NCI-H82 (cell line): ENCODE data around the gene CCND1.

Source experiments
- DNase-seq: peaks from one replicate; lab custom pipeline; 2025; lab: John Stamatoyannopoulos, UW

CCND1 gene

DNA sequence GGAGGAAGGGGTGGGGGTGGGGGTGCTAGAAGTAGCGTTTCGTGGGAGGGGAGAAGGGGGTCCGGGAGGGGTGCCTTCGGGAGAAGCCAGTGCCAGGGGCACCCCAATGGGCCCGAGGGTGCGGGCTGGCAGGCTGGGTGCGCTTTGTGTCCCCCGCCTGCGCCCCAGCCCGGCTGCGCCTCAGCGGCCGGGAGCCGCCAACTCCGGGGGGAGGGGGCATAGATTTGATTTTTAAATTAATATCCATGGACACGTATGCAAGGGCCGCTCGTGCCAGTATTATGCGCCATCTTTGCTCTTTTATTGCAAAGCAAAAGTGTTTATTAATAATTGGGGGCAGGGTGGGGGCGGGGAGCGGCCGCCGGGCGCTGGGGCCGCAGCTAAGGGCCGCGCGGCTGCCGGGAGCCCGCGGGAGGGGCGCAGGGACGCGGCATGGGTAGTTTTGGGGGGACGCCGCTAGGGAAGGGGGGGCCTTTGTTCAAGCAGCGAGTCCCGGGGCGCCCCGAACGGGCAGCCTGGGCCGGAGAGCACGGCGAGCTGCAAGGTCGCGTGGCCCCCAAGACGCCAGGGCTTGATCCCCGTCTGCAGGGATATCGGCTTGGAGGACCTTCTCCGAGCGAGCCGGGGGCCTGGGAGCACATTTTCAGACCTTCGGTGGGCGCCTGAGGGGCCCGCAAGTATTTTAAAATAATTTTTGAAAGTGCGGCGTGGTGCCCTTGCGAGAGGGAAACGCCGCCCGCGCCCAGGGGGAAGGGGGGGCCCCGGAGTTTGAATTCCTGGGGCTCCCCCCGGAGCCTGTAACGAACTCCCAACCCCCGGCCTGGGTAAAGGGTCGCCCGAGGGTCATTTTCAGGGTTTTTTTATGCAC lies 959 bp downstream of the CCND1 start:
- no peak for DNase-seq

DNA sequence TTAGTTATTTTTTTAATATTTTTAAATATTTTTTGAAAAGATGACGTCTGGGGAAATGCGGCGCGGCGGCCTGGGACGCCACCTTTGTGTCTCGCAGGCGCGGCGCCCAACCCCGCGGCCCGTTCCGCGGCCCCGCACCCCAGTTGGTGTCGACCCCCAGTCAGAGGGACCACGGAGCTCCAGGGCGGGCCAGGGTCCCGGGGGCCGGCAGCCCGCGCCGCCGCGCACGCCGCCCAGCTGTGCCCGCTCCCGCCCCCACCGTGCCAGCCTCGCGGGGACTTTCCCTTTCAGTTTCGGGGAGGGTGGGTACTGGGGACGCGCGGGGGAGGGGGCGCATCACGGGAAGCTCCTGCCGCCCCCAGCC lies 1.6 kb downstream of the CCND1 start:
- no peak for DNase-seq

DNA sequence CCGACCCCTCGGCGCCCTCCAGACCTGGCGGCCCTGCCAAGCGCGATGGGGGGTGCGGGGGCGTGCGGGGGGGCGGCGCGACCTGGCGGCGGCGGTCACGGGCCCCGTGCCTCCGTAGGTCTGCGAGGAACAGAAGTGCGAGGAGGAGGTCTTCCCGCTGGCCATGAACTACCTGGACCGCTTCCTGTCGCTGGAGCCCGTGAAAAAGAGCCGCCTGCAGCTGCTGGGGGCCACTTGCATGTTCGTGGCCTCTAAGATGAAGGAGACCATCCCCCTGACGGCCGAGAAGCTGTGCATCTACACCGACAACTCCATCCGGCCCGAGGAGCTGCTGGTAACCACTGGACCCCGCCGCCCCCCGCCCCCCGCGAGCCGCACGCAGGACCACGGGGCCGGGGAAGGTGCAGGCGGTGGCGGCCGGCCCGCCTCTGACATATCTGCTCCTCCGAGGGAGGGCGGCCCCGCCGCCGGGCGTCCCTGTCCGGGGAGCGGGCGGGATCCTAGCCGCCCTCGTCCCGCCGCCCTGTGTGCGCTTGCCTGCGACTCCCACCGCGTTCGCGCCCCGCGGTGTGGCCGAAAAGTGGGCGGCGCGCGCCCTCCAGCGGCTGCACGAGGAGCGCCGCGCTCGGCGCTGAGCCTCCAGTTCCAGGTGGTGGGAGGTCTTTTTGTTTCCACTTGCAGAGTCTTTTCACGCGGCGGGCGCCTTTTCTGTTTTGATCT lies 2.1 kb downstream of the CCND1 start:
- peak; percentile 75 for DNase-seq

DNA sequence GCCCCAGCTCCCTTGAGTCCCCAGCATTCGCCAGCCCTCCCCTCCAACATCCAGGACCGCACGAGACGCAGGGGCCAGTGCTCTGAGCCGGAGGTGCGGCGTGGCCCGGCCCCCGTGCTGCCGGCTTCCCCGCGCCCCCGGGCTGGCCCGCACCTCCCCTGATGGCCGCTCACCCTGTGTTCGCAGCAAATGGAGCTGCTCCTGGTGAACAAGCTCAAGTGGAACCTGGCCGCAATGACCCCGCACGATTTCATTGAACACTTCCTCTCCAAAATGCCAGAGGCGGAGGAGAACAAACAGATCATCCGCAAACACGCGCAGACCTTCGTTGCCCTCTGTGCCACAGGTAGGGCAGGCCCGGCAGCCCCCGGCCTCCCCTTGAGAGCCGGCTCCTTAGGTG lies 2.7 kb downstream of the CCND1 start:
- no peak for DNase-seq

DNA sequence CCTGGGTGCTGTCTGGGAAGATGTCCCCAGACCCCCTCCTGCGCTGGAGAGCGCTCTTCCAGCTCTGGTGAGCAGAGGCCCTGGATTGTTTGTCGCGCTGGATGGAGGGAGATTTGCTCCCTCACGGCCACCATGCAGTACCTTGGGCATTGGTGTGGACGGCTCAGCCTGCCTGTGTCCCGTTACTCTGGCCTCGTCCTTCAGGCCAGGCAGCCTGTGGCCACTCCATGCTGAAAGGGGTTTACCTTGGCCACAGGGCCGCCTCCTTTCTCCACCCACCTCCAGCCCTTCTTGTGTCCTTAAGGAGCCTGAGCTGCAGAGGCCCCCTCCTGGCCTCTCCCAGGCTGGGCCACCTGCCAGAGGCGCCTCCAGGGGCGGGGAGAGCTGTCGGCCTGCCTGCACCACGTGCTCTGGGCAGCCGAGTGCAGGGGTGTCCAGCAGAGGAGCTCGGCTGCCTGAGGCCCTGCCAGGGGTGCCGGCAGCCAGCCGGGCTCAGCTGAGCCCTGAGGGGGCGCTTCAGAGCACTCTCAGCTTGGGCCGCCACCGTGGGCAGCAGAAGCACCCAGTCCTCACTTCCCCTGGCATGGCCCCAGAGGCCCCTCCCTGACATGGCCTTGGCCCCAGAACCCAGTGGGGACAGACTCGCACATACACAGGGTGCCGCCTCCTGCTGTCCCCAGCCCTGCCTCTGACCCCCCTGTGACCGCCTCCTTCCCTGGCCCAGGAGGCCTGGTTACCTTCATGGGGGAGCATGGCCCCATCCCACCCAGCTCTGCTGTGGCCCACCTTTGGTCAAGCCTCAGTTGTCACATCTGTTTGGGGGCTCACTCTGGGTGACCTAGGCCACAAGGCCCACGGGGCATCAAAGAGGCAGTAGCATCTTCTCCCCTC lies 3.4 kb downstream of the CCND1 start:
- DNase-seq = peak; percentile 53

DNA sequence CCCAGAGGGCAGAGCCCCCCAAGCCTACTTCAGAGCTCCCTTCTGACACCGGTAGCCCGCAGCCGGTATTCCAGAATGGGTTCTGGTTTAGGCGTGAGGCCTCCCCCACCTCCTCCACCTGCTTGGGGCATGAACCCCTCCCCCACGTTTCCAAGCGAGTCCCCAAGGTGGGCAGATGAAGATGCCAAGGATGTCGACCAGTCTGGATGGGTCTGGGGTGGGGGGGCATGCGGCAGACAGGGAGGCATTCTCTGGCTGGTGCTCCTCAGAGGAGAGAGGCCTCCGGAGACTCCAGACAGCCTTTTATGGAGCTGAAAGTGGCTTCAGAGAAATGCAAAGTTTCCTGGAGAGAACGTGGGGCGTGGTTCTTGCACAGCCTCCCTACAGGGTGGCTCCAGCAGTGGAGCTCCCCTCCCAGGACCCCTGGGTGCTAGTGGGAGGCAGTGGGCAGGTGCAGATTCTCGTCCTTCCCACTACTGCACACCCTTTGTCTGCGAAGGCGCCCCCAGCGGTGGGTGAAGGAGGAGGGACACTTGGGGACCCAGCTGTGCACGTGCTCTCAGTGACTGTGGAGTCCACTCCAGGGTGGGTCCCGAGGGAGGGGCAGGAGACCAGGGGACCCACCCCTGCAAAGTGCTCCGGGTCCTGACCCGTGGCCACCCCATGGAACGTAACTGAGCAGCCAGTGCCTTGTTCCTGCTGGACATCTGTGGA lies 4.2 kb downstream of the CCND1 start:
- DNase-seq = peak; percentile 37

DNA sequence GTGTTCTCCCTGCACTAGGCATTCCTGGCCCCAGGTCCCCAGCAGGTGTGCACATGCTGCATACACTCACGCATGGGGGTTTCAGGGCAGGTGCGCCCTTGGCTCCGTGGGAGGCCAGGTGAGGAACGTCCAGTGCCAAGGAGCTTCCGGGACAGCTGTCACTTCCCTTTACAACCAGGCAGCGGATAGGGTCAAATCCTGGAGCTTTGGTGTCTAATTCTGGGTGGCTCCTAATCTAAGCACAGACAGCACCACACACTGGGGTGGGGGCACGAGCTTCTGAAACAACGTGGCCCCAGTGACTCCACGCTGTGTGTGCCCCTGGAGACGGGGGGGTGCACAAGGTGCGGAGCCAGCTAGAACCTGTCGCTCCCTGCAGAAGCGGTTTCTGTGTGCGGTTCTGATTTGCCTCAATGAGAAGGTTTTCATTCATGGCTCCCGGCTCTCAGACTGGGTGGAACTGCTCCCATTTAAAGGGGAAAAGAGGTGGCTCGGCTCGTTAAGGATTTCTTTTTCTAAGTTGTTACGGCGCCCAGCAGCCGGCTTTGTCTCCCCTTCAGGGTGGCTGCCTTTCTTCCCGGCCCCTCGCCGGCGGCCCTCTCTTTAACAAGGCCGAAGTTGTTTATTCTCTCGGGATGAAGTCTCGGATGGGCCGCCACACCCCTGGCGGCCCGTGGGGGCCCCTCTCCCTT lies 5.0 kb downstream of the CCND1 start:
- no peak for DNase-seq

DNA sequence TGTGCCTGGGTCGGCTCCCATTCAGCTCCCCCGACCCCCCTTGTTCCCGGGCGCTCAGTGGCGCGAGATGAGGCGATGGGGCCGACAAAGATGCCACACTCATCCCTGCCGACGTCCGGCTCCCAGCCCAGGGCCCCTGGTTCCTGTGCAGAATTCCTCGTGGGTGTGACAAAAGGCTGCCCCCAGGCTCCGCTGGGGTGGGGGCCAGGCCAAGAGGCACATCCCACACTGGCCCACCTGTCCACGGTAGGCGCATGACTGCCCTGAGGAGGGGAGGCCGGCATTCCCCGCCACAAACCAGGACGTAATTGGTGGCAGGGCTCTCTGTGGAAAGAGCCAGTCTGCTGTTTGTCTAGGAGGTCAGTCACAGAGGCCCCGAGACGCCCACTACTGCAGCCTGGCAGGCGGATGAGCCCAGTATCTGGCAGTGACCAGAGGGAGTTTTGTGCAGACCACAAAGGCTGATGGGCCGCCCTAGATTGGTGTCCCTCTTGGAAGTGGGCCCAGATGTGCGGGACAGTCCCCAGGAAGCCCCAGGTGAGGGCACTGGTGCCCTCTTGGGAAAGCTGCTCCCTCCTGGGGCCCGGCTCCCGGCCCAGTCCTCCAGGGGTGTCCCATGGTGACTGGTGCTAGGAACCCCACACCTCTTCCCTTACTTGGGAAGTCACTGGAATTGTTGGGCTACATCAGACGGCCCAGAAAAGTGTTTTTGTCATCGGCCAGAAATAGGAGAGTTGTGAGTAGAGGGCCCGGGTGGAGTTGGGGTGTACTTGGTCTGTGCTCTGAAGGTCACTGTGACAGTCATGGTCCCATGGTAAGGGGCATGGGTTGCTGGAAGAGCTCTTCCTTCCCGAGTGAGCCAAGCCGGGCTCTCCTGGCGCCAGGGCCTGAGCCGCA lies 5.8 kb downstream of the CCND1 start:
- DNase-seq = no peak

DNA sequence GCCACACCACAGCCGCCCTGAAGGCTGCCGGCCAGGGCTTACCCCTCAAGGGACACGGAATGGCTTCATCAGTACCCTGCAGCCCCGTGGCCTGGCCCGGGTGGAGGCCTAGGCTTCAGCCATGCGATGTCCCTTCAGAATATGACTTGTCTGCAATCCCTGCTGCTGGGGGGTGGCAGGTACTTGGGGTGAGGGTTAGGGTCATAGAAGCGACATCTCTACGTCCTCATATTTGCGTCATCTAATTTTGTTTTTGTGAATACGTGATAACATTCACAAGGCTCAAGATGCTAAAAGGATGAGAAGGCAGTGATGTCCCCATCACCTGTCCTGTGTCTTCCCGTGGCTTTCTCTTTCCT lies 6.4 kb downstream of the CCND1 start:
- DNase-seq = no peak

DNA sequence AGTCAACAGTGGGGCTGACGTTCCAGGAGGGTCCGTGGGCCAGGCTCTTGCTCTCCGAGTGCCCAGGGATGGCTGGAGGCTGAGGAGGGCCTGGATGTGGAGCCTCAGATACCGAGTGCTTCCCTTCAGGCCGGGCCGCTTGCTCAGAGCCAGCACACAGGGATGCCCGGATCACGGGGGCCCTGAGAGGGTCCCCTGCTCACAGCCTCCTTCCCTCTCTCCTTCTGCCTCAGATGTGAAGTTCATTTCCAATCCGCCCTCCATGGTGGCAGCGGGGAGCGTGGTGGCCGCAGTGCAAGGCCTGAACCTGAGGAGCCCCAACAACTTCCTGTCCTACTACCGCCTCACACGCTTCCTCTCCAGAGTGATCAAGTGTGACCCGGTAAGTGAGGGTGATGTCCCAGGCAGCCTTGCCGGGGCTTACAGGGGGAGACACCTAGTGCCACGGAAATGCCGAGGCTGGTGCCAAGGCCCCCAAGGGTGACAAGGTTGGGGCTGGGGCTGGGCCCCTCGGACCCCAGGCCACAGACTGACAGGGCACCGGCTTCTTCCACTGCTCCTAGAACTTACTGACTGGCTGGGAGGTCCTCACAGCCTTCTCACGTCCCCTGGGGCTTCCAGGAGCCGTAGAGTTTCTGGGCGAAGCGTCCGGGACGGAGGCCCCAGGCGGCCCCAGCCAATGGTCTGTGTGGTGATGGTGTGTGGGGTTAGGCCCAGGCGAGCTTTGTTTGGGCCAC lies 7.0 kb downstream of the CCND1 start:
- DNase-seq = no peak

DNA sequence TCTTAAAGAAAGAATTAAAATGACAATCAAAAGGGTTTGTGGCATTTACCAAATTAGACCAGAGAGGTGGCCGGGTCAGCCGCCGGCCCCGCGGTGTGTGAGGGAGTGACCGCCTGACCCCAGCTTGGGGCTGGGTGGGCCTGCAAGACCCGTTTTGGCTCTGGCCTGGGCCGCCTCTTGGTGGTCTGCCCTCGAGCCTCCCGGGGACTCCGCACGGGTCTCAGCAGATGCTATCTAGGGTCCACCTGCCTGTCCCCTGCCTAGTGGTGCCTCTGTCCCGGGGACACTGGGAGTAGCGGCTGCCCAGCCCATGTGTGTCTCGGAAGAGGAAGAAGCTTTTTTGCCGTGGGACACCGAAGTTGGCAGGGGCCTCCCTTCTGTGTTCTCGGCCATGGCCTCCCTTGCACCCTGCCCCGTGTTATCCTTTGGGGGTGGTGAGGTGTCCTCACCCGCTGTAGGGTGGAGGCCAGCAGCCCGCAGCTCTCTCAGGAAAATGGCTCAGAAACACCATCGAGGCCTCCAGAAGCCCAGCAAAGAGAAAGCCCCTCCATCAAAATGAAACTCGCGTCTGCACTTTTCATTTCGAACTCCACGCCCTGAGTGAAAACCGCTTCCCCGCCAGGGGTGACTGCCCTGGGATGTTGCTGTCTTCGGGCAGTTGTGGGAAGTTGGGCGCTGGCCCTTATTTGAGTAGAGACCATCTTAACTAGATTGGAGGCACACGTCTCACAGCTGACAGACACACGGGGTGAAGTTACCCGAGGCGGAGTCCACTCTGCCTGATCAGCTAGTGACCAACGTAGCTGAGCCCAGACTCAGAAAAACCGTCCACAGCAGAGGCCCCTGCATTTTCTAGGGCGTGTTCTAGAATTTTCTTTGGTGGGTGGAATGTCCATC lies 8.0 kb downstream of the CCND1 start:
- DNase-seq = no peak

DNA sequence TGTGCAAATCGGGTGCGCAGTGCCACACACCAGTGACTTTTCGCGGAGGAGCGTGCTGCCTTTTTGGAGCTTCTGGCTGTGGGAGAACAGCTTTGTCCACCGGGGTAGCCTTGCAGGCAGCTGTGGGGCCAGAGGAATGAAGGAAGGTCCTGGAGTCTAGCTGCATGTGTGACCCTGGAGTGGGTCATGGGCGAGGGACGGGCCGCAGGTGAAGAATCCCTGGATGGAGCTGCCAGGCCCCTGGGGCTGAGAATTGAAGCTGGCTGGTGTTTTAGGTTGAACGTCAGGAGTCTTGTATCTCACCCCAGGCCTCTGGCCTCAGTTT lies 8.6 kb downstream of the CCND1 start:
- no peak for DNase-seq

DNA sequence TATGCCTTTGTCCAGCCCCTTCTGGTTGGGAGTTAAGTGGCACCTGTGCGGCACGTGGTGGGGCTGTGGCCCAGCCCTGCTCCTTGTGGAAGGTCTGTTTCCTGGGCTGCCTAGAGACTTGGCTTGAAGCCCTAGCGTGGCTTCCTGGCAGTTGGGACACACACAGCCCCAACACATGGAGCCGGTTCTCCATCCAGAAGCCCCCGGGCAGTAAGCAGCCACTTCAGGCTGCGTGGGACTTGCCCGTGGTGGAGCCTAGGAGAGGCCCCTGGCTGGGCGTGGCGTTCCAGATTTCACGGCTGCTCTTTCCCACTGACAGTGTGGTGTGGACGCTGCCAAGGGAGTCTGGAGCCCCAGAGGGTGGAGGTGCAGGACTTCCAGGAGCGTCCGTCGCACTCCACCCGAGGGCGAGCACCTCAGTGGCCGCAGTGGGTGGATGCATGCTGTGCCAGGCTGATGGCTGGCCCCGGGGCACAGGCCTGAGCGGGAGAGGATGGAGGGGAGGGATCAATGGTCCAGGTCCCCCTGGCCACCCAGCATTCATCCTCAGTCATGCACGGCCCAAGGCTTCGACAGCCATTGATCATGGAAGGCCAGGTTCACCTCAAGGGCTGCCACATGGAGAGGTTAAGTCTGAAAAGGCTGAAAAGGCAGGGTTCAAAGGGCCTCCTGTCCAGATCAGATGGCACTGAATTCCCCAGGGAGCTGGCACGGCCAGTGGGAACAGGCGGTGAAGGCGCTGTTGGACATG lies 9.3 kb downstream of the CCND1 start:
- DNase-seq = no peak

DNA sequence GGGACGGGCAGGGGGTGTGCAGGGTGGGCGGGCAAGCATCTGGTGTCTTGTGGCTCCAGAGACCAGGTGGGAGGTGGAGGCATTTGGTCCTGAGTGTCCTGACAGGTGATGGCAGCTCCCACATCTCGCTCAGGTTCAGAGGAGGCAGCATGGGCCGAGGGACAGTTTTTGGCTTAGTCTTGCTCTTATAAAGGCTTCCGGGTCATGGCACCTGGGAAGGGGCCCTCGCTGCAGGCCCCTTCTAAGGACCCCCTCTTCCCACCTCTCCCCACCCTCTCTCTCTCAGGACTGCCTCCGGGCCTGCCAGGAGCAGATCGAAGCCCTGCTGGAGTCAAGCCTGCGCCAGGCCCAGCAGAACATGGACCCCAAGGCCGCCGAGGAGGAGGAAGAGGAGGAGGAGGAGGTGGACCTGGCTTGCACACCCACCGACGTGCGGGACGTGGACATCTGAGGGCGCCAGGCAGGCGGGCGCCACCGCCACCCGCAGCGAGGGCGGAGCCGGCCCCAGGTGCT lies 9.9 kb downstream of the CCND1 start:
- no peak for DNase-seq

DNA sequence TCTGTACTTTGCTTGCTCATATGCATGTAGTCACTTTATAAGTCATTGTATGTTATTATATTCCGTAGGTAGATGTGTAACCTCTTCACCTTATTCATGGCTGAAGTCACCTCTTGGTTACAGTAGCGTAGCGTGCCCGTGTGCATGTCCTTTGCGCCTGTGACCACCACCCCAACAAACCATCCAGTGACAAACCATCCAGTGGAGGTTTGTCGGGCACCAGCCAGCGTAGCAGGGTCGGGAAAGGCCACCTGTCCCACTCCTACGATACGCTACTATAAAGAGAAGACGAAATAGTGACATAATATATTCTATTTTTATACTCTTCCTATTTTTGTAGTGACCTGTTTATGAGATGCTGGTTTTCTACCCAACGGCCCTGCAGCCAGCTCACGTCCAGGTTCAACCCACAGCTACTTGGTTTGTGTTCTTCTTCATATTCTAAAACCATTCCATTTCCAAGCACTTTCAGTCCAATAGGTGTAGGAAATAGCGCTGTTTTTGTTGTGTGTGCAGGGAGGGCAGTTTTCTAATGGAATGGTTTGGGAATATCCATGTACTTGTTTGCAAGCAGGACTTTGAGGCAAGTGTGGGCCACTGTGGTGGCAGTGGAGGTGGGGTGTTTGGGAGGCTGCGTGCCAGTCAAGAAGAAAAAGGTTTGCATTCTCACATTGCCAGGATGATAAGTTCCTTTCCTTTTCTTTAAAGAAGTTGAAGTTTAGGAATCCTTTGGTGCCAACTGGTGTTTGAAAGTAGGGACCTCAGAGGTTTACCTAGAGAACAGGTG lies 11.1 kb downstream of the CCND1 start:
- no peak for DNase-seq

DNA sequence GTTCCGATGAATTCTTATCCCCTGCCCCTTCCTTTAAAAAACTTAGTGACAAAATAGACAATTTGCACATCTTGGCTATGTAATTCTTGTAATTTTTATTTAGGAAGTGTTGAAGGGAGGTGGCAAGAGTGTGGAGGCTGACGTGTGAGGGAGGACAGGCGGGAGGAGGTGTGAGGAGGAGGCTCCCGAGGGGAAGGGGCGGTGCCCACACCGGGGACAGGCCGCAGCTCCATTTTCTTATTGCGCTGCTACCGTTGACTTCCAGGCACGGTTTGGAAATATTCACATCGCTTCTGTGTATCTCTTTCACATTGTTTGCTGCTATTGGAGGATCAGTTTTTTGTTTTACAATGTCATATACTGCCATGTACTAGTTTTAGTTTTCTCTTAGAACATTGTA lies 12.0 kb downstream of the CCND1 start:
- no peak for DNase-seq

DNA sequence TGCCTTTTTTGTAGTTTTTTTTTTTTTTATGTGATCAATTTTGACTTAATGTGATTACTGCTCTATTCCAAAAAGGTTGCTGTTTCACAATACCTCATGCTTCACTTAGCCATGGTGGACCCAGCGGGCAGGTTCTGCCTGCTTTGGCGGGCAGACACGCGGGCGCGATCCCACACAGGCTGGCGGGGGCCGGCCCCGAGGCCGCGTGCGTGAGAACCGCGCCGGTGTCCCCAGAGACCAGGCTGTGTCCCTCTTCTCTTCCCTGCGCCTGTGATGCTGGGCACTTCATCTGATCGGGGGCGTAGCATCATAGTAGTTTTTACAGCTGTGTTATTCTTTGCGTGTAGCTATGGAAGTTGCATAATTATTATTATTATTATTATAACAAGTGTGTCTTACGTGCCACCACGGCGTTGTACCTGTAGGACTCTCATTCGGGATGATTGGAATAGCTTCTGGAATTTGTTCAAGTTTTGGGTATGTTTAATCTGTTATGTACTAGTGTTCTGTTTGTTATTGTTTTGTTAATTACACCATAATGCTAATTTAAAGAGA lies 12.5 kb downstream of the CCND1 start:
- DNase-seq = no peak
